LNCaP clone FGC (cell line): ENCODE data around the gene OLFM3.

ENCODE experiments used
- DNase-seq: peaks from one replicate; pipeline ENCODE4 v3.0.0-alpha.2; 2011; ENCODE audit warnings: low read depth
- H3K4me3 ChIP-seq: 2 replicates; pipeline ENCODE4 v1.5.1; 2011; ENCODE audit warnings: mild to moderate bottlenecking, low read depth, low read length, control low read depth
- TF ChIP-seq, protein P1 (sequence below): IDR thresholded peaks from 2 replicates; pipeline ENCODE4 v1.5.1; 2012; ENCODE audit warnings: mild to moderate bottlenecking; ENCODE audit not compliant: control insufficient read depth, insufficient read depth; ENCODE audit errors: extremely low read depth

OLFM3 gene

DNA sequence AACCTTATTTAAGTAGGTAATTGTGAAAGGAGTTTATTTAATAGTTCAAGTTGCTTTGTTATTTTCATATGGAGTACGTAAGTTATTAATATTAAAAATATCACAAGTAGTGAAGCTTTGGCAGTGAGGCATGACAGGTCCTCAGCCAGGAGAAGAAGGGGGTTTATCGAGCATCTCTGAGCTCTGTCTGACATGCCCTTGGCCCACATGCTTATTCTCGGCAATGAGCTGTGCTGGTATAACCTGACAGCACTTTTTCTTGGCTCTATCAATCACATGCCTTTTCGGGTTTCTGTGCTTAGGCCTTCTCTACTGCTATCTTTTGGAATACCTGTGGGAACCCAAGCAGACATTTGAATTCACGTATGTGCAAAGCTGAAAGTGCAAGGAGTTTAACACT, 84.8 kb downstream of the OLFM3 start:
- no peak overlapping the region for H3K4me3 ChIP-seq
- TF ChIP-seq, protein P1, sequence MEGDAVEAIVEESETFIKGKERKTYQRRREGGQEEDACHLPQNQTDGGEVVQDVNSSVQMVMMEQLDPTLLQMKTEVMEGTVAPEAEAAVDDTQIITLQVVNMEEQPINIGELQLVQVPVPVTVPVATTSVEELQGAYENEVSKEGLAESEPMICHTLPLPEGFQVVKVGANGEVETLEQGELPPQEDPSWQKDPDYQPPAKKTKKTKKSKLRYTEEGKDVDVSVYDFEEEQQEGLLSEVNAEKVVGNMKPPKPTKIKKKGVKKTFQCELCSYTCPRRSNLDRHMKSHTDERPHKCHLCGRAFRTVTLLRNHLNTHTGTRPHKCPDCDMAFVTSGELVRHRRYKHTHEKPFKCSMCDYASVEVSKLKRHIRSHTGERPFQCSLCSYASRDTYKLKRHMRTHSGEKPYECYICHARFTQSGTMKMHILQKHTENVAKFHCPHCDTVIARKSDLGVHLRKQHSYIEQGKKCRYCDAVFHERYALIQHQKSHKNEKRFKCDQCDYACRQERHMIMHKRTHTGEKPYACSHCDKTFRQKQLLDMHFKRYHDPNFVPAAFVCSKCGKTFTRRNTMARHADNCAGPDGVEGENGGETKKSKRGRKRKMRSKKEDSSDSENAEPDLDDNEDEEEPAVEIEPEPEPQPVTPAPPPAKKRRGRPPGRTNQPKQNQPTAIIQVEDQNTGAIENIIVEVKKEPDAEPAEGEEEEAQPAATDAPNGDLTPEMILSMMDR: no peak
- no peak for DNase-seq

DNA sequence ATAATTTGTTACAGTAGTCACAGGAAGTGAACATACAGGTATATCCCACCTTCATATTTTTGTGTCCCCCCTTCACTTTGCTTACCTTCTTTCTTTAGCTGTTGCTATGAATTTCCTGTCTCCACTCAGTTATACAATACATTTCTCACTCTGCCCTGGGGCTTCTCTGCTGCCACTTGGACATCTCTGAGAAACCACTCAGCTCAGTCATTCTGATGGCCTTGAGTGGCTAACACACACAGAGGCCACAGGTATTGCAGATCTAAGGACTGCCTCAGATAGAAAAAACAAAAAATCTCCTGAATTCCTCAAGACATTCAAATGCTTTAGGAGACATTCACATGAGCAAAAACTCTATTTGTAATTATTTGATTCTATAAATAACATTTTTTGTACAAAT, 87.7 kb downstream of the OLFM3 start:
- no peak overlapping the region for H3K4me3 ChIP-seq
- no peak for DNase-seq
- TF ChIP-seq, protein P1: no peak

DNA sequence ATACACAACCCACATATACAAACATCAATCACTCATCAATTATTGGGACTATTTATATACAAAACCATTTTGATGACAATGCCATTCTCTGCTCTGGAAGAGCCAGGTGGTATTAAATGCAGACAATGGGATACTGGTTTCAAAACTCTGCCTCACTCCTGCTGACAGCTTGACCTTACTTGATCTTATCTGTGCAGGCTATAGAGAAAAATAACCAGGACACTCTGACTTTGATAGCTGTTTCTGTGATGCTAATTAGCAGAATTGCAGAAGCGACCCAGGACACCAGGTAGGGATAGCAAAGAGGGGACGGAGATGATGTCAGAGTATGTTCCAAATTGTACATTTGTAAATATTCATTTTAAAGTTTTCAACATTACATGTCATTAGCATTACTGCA, 89.5 kb downstream of the OLFM3 start:
- no peak overlapping the region for H3K4me3 ChIP-seq
- TF ChIP-seq, protein P1: no peak
- DNase-seq: no peak

DNA sequence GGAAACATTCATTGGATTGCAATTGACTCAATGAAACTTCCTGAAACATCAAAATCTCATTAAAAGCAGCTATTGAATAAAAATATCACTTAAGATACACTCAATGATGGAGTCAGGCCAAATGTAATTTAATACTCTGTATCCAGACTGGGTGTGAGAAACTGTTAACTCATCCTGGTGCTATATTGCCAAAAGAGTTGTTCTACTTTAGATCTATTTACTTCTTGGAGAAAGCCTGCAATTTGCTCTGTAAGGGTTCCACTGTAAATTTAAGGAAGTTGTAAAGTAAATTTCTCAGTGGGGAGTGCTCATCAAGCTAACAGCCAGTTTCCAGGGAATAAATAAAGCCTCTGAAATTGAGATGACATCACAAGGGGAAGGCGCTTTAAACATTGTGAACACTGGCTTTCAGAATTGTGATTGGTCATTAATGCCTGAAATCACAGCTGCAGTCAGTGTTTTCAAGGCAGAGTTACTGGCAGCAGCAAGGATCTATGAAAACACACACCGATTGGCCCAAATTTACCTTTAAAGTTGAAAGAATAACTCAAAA, 91.4 kb downstream of the OLFM3 start:
- TF ChIP-seq, protein P1: no peak
- DNase-seq: no peak
- no peak overlapping the region for H3K4me3 ChIP-seq

DNA sequence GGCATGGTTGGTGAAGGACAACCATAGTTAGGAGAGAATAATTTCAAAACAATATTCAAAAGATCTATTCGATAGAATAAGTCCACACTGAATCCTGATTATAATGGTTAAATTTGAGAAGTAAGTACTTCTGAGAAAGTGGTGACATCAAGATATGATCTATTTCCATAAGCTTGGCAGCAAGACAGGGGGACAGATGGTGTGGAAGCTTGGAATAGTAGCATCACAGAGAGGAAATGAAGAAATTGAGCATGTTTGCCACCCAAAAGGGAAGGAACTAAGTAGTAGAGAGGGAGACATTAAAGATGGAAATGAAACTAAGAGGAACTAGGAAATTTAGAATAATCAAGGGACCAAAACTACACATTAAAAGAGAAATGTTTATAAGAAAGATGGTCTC, 94.5 kb downstream of the OLFM3 start:
- no peak overlapping the region for H3K4me3 ChIP-seq
- TF ChIP-seq, protein P1: no peak
- DNase-seq: no peak

DNA sequence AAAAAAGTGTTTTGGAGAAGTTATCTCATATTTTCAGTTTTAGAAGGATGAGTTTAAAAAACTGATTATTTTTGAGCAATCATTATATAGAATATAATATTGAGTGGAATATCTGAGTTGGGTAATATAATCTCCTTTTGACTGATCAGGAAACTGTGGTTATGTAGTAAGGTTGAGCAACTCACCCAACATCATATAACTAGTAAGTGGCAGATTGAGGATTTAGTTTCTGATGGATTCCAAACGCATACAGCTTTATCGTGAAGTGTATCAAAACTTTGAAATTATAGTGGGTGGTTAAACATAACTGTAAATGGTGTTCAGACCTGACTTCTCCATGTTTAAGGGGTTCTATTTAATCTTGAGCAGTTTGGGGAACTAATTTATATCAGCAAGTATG, 98.6 kb downstream of the OLFM3 start:
- TF ChIP-seq, protein P1: no peak
- no peak for DNase-seq
- no peak overlapping the region for H3K4me3 ChIP-seq

DNA sequence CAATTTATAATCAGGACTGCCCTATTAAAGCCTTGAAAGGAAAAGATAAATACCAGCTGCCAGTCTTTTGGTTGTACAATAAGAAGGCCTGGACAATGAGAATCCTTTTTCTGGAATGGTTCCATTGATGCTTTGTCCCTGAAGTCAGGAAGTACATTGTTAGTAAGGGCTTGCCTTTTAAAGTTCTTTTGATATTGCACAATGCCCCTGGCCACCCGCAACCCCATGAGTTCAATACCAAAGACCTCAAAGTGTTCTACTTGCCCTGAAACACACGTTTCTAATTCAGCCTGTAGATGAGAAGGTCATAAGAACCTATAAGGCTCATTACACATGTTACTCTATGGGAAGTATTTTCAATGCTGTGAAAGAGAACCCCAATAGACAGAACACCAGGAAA, 112.1 kb downstream of the OLFM3 start:
- no peak overlapping the region for H3K4me3 ChIP-seq
- TF ChIP-seq, protein P1: no peak
- no peak for DNase-seq
